C4-2B (cell line): ENCODE results near the gene ANO2.

ENCODE experiments used
- H3K27ac ChIP-seq: fragments of 450-650 bp; 2 replicates; pipeline ENCODE4 v1.5.1; 2017
- CTCF ChIP-seq: fragments of 450-650 bp; conservative IDR thresholded peaks from 2 replicates; pipeline ENCODE4 v1.5.1; 2017; ENCODE audit warnings: mild to moderate bottlenecking
- ZFX ChIP-seq: fragments of 450-650 bp; IDR thresholded peaks from 2 replicates; pipeline ENCODE4 v1.6.1; 2017

The ANO2 gene

DNA sequence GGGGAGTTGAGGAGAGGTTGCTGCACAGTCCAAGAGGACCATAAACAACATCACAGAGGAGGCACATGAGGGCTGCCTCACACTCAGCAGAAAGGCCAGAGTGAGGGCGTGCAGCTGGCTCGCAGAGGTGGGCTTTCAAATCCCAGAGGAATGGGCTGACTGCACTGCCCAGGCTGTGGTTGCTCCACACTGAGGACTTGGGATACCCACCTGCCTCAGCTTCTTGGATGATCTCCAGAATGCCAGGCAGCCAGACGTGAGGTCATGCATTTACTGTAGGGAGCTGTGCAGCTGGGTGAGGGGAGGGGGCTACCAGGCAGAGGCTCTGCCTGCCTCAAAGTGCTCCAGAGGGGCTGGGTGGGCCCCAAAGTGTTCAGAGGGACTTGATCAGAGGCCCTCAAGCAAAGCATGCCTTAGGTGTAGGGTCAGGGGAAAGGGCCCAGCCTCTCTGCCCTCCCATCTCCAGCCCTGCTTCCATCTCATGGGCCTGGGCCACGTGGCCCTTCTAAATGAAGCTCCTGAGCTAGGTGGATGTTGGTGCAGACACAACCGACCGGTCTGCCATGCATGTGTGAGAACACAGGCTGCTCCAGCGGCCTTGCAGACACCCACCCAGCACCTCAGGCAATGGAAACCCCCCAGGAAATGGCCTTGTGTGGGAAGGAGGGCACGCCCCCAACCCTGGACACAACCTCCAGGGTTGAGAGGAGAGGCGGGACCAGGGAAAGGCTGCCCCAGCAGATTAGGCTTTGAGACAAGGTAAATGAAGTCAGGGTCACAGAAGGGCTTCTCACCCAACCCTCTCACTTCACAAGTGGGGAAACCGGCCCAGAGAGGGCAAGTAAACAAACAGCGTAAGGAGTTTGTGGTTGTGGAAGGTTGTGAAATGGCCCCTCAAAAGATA lies 422.4 kb downstream of the ANO2 start:
- no peak overlapping the region for H3K27ac ChIP-seq
- TF ChIP-seq CTCF (no peak), ZFX (no peak)

DNA sequence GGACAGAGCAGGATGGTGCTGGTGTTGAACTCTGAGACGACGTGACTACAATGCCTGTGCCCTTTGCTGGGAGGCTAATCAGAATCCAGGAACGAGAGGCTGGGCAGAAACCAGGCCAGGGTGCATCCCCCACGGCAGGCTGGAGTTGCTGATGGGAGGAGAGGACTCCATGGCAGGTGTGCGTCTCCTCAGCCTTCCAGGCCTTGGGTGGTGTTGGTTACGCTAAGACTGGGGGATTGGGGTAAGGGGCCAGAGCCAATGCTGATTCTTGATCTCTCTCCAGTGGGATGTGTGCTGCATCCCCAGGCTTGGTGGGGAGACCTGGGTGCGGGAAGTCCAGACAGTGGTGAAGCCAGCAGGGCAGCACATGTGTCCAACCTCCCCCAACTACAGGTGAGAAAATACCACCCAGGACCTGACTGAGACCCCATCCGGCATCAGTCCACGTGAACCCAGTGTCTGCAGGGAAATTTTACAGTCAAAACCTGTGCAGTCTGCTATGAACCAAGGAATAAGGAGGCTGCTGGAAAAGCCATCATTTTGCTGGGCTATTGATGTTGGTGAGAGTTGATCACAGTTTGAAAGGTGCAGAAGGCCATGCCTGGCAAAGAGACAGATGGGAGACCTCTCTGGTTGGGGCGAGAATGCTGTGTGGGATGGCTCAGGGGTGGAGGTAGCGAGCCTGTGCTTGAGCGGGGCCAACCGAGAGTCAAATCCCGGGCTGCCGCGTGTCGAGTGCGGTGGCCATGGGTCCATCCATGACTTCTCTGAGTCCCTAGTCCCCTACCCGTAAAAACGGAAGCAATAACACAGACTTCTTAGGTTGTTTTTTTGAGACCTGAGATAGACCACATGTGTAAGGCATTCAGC lies 423.4 kb downstream of the ANO2 start:
- TF ChIP-seq CTCF (no peak), ZFX (no peak)
- no peak overlapping the region for H3K27ac ChIP-seq

GRCh38 chr12:5520831-5521230 lies 424.2 kb downstream of the ANO2 start:
- TF ChIP-seq ZFX, result no peak
- TF ChIP-seq CTCF, result no peak
- no peak overlapping the region for H3K27ac ChIP-seq

- TF ChIP-seq ZFX, result no peak
- TF ChIP-seq CTCF, result no peak
Measured at GRCh38 chr12:5520037-5520436, 425.0 kb downstream of the ANO2 start.

GRCh38 chr12:5518584-5519365 lies 426.3 kb downstream of the ANO2 start:
- TF ChIP-seq ZFX, result no peak
- TF ChIP-seq CTCF, result no peak
- no peak overlapping the region for H3K27ac ChIP-seq

More at GRCh38 chr12:5520037-5520436, 425.0 kb downstream of the ANO2 start:
- no peak overlapping the region for H3K27ac ChIP-seq

DNA sequence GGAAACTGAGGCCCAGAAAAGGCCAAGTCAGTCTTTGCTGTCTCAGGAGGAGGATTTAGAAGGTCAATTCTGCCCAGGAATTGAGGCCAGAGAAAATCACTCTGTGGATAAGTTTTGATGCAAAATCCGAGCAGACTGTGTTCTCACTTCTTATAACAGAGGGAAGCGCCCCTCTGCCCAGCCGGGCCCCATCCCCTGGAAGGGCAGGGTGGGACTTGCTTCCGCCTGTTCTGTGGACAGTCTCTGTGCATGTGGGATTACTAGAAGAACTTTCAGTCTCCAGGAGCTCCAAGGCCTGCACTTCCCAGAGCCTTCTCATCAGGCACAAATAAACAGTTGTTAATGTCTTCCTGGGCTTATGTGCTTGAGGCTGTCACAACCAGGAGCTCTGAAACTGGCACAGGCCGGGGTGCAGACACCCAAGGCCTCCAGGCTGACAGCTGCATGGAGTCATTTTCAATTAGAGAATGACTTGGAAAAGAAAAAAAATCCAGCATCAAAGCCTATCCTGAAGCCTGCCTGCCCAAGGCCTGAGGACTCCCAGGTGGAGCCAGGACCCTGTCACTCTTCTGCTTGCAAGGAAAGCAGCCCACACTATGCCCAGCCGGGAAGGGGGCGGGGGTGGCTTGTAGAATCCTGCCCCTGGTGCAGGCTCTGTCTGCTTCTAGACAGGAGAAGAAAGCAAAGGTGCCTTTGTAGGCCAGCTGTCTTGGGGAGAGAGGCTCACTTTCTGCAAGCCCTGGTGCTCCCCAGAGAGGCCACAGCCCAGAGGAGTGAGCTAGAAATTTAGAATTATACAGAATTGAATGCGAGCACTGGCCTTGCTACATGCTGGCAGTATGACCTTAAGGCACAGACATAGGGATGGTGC lies 428.5 kb downstream of the ANO2 start:
- no peak for TF ChIP-seq ZFX
- TF ChIP-seq CTCF, result no peak
- no peak overlapping the region for H3K27ac ChIP-seq
